AG09309 (cell line): ENCODE measurements around the gene HELZ2.

ENCODE experiments used
- DNase-seq: peaks from one replicate; pipeline ENCODE4 v3.0.0-alpha.2; 2010; ENCODE audit warnings: low read depth
- H3K4me3 ChIP-seq: 2 replicates; pipeline ENCODE4 v1.5.1; 2011; ENCODE audit warnings: mild to moderate bottlenecking, low read depth, low read length, moderate library complexity; ENCODE audit not compliant: control insufficient read depth
- TF ChIP-seq, protein P1 (sequence below): IDR thresholded peaks from 2 replicates; pipeline ENCODE4 v1.5.1; 2011; ENCODE audit warnings: mild to moderate bottlenecking, low read depth, low read length, inconsistent platforms; ENCODE audit not compliant: insufficient read depth, control insufficient read depth; ENCODE audit errors: missing control alignments

Gene HELZ2

DNA sequence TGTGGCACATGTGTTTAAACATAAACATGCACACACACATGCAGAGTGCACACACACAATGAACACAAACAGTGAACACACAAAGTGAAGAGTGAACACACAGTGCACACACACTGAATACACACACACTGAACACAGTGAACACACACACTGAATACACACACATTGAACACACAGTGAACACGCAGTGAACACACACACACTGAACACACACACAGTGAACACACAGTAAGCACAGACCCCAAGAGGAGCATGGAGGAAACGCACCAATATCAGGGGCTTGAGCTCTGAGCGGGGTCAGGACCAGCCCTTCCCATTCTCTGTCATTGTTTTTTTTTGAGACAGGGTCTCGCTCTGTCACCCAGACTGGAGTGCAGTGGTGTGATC is 17.1 kb upstream of the HELZ2 start:
- TF ChIP-seq, protein P1, sequence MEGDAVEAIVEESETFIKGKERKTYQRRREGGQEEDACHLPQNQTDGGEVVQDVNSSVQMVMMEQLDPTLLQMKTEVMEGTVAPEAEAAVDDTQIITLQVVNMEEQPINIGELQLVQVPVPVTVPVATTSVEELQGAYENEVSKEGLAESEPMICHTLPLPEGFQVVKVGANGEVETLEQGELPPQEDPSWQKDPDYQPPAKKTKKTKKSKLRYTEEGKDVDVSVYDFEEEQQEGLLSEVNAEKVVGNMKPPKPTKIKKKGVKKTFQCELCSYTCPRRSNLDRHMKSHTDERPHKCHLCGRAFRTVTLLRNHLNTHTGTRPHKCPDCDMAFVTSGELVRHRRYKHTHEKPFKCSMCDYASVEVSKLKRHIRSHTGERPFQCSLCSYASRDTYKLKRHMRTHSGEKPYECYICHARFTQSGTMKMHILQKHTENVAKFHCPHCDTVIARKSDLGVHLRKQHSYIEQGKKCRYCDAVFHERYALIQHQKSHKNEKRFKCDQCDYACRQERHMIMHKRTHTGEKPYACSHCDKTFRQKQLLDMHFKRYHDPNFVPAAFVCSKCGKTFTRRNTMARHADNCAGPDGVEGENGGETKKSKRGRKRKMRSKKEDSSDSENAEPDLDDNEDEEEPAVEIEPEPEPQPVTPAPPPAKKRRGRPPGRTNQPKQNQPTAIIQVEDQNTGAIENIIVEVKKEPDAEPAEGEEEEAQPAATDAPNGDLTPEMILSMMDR = no peak
- no peak for DNase-seq
- no peak overlapping the region for H3K4me3 ChIP-seq

- TF ChIP-seq, protein P1 = no peak
- DNase-seq = no peak
- H3K4me3 ChIP-seq = no peak overlapping the region
Observed at GRCh38 chr20:63590218-63591146, 16.4 kb upstream of the HELZ2 start.

- DNase-seq = no peak
- TF ChIP-seq, protein P1 = no peak
- H3K4me3 ChIP-seq = no peak overlapping the region
Observed at GRCh38 chr20:63589261-63590217, 15.5 kb upstream of the HELZ2 start.

GRCh38 chr20:63588641-63589041 is 14.6 kb upstream of the HELZ2 start:
- TF ChIP-seq, protein P1 = no peak
- H3K4me3 ChIP-seq = no peak overlapping the region
- DNase-seq = no peak

DNA sequence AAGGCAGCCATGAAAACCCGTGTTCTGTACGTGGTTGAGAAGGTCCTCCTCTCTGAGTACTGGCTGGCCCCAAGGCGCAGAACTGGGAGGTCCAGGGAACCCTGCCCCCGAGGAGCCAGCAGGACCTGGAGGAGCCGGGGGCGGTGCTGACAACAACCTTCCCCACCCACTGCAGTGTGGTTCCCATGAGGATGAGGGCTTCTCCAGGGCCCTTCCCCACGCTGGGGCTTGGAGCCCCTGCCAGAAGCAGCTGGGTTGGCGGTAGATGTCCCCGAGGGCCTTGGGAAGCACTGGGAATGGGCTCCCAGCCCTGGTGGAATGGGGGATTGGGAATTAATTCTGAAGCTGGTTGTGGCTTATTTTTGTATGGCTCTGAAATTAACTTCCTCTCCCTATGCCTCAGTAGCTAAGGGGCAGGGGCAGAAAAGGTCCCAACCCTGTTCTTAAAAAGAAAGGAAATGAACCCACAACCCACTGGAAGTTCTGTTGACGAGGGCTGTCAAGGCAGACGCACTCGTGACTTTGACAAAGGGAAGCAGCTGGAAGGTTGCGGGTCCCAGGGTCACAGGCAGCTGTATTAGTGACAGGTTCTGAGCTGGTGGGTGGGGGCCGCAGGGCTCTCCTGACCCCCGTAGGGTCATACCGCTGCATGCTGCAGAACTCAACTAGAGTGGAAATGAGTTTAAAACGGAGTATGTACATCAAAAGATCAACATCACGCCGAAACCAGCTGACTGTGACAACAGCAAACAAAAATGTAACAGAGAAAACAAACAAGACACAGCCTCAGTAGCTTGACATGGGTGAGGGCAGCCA is 13.9 kb upstream of the HELZ2 start:
- H3K4me3 ChIP-seq = no peak overlapping the region
- DNase-seq = no peak
- TF ChIP-seq, protein P1 = no peak

DNA sequence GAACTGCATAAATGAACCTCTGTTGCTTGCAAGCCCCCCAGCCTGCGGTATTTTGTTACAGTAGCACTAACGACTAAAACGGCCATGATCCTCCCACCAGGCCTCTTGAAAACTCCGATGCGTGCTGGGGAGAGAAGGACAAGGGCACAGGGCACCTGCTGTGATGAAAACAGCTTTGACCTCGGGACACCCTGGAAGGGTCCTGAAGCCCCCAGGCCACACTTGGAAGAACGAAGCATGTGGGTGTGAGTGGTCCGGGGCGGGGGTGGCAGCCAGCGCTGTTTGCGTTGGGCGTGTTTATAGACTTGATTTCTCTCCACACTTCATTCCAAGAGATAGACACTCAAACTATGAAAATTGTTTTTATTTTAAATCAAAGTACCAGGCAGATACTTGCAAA is 13.2 kb upstream of the HELZ2 start:
- no peak for DNase-seq
- TF ChIP-seq, protein P1 = no peak
- H3K4me3 ChIP-seq = no peak overlapping the region
